H1 (cell line): ENCODE measurements around the gene PKIB. TPM values are rescaled to one million over a fixed set of nuclear protein-coding genes. Genes with fewer than 3 reads are reported as not detected.

ENCODE experiments used
- CTCF ChIA-PET: fragments of 300-600 bp; sonication (Branson Sonifier 250); formaldehyde crosslinking; loops from one replicate; lab custom pipeline; 2021; ENCODE audit not compliant: partially characterized antibody; lab: Charles Lee
- POLR2A ChIA-PET: fragments of 300-600 bp; sonication (Branson Sonifier 250); formaldehyde crosslinking; loops from one replicate; lab custom pipeline; 2021; ENCODE audit warnings: inconsistent platforms; ENCODE audit not compliant: partially characterized antibody; lab: Charles Lee
- DNase-seq, 2 experiments: peaks; one replicate each; pipeline versions ENCODE4 v3.0.0 to v3.0.0-alpha.2; 2010 to 2022; ENCODE audit warnings: low spot score in 2 of 2, low read depth in 1 of 2, mixed read lengths in 1 of 2
- FAIRE-seq: peaks from 2 replicates; lab custom pipeline; 2011; peaks lifted over from hg19 to GRCh38; lab: Jason Lieb, UNC
- H2AFZ ChIP-seq: 2 replicates; pipeline ENCODE4 v1.8.1; 2012; ENCODE audit warnings: low read length, inconsistent platforms
- H2AK5ac ChIP-seq: 2 replicates; pipeline ENCODE4 v1.6.1; 2013; ENCODE audit warnings: low read depth, low read length
- H2BK120ac ChIP-seq: replicated peaks from 2 replicates; pipeline ENCODE3; 2013; ENCODE audit warnings: low read depth, low read length, inconsistent platforms
- H2BK12ac ChIP-seq: 2 replicates; pipeline ENCODE4 v1.6.1; 2013; ENCODE audit warnings: low read depth, low read length
- H2BK15ac ChIP-seq: 2 replicates; pipeline ENCODE4 v1.6.1; 2013; ENCODE audit warnings: low read length
- H2BK20ac ChIP-seq: 2 replicates; pipeline ENCODE4 v1.6.1; 2013; ENCODE audit warnings: low read length
- H2BK5ac ChIP-seq: 2 replicates; pipeline ENCODE4 v1.6.1; 2013; ENCODE audit warnings: low read depth, low read length
- H3K14ac ChIP-seq: 2 replicates; pipeline ENCODE4 v1.6.1; 2013; ENCODE audit warnings: inconsistent platforms; ENCODE audit not compliant: insufficient read length
- H3K18ac ChIP-seq: 2 replicates; pipeline ENCODE4 v1.6.1; 2013; ENCODE audit warnings: low read length; ENCODE audit errors: extremely low read depth
- H3K23ac ChIP-seq: 2 replicates; pipeline ENCODE4 v1.6.1; 2013; ENCODE audit warnings: inconsistent platforms; ENCODE audit not compliant: insufficient read length
- H3K23me2 ChIP-seq: 2 replicates; pipeline ENCODE4 v1.6.1; 2013; ENCODE audit warnings: low read depth, low read length
- H3K27ac ChIP-seq: 2 replicates; pipeline ENCODE4 v1.6.1; 2011; ENCODE audit warnings: low read depth, low read length, inconsistent platforms
- H3K27me3 ChIP-seq, 4 experiments: replicated peaks in 1 of 4; 1 replicate in 1 of 4; 2 replicates in 3 of 4; pipeline versions ENCODE4 v1.6.1 to v1.8.1; 2011 to 2013; ENCODE audit warnings: low read length in 3 of 4, mild to moderate bottlenecking in 3 of 4, inconsistent platforms in 2 of 4, mixed read lengths in 2 of 4, moderate library complexity in 1 of 4; ENCODE audit not compliant: control insufficient read depth in 3 of 4, insufficient read depth in 3 of 4; ENCODE audit errors: extremely low read depth in 1 of 4
- H3K36me3 ChIP-seq, 4 experiments: 2 replicates each; pipeline versions ENCODE4 v1.6.1 to v1.8.1; 2011 to 2013; ENCODE audit warnings: mild to moderate bottlenecking in 4 of 4, low read length in 3 of 4, moderate library complexity in 2 of 4, control low read depth in 1 of 4, inconsistent platforms in 1 of 4; ENCODE audit not compliant: insufficient read depth in 4 of 4, control insufficient read depth in 2 of 4
- H3K4ac ChIP-seq: replicated peaks from 2 replicates; pipeline ENCODE3; 2013; ENCODE audit warnings: low read length, low read depth, mixed read lengths, inconsistent platforms; ENCODE audit not compliant: insufficient read length
- H3K4me1 ChIP-seq, 4 experiments: replicated peaks in 1 of 4; 1 replicate in 1 of 4; 2 replicates in 3 of 4; pipeline versions ENCODE4 v1.6.1 to v1.8.1; 2011 to 2013; ENCODE audit warnings: low read length in 3 of 4, inconsistent platforms in 2 of 4, mixed read lengths in 1 of 4; ENCODE audit not compliant: insufficient read depth in 4 of 4, control insufficient read depth in 3 of 4
- H3K4me2 ChIP-seq, 2 experiments: 2 replicates each; pipeline versions ENCODE4 v1.6.1 to v1.8.1; 2011 to 2013; ENCODE audit warnings: low read depth in 2 of 2, low read length in 2 of 2, control low read depth in 1 of 2, inconsistent platforms in 1 of 2, mild to moderate bottlenecking in 1 of 2; ENCODE audit not compliant: insufficient read depth in 1 of 2
- H3K4me3 ChIP-seq, 4 experiments: fragments of 200-600, 300-600 bp in 1 of 4; sonication (generic), shearing (Covaris generic), sonication (Bioruptor Twin) in 1 of 4; 2 replicates each; pipeline versions ENCODE4 v1.5.1 to v1.8.1; 2011 to 2016; ENCODE audit warnings: low read length in 4 of 4, low read depth in 3 of 4, control low read depth in 2 of 4, inconsistent platforms in 2 of 4, mild to moderate bottlenecking in 2 of 4, mixed read lengths in 1 of 4, moderate library complexity in 1 of 4; ENCODE audit not compliant: insufficient read depth in 2 of 4; ENCODE audit errors: extremely low read depth in 1 of 4
- H3K56ac ChIP-seq: replicated peaks from 2 replicates; pipeline ENCODE3; 2013; ENCODE audit warnings: low read depth, mild to moderate bottlenecking, mixed read lengths, low read length, inconsistent platforms; ENCODE audit not compliant: insufficient read length
- H3K79me1 ChIP-seq: 2 replicates; pipeline ENCODE4 v1.6.1; 2013; ENCODE audit warnings: low read depth, low read length, control low read depth
- H3K79me2 ChIP-seq, 2 experiments: 2 replicates each; pipeline versions ENCODE4 v1.6.1 to v1.8.1; 2012 to 2013; ENCODE audit warnings: low read length in 2 of 2, mild to moderate bottlenecking in 2 of 2, inconsistent platforms in 1 of 2; ENCODE audit not compliant: insufficient read depth in 2 of 2, control insufficient read depth in 1 of 2
- H3K9ac ChIP-seq, 4 experiments: replicated peaks in 1 of 4; 1 replicate in 1 of 4; 2 replicates in 3 of 4; pipeline versions ENCODE4 v1.6.1 to v1.8.1; 2011 to 2013; ENCODE audit warnings: low read depth in 3 of 4, low read length in 3 of 4, control low read depth in 2 of 4, mild to moderate bottlenecking in 2 of 4, moderate library complexity in 2 of 4, inconsistent platforms in 1 of 4; ENCODE audit errors: extremely low read depth in 1 of 4
- H3K9me3 ChIP-seq, 2 experiments: 2 replicates each; pipeline versions ENCODE4 v1.6.1 to v1.8.1; 2012 to 2013; ENCODE audit warnings: mild to moderate bottlenecking in 2 of 2, moderate library complexity in 2 of 2, control low read depth in 1 of 2, inconsistent platforms in 1 of 2, low read depth in 1 of 2, low read length in 1 of 2, mixed read lengths in 1 of 2; ENCODE audit not compliant: insufficient read depth in 2 of 2
- H4K20me1 ChIP-seq, 2 experiments: replicated peaks in 1 of 2; 2 replicates each; pipeline versions ENCODE3 to v1.8.1; 2011 to 2013; ENCODE audit warnings: inconsistent platforms in 2 of 2, low read length in 2 of 2, mild to moderate bottlenecking in 1 of 2; ENCODE audit not compliant: insufficient read depth in 2 of 2, control insufficient read depth in 1 of 2
- H4K5ac ChIP-seq: 2 replicates; pipeline ENCODE4 v1.6.1; 2013; ENCODE audit warnings: low read length, low read depth, mixed read lengths, inconsistent platforms; ENCODE audit not compliant: insufficient read length
- H4K8ac ChIP-seq: 2 replicates; pipeline ENCODE4 v1.8.0; 2013; ENCODE audit warnings: mild to moderate bottlenecking, moderate library complexity, low read length, inconsistent platforms; ENCODE audit not compliant: insufficient read depth; ENCODE audit errors: extremely low read depth
- H4K91ac ChIP-seq: replicated peaks from 2 replicates; pipeline ENCODE3; 2013; ENCODE audit warnings: low read length, mixed read lengths, inconsistent platforms; ENCODE audit not compliant: insufficient read length
- ASH2L ChIP-seq: fragments of 200-600, 300-600 bp; sonication (generic); IDR thresholded peaks from one replicate; pipeline ENCODE4 v1.7.1; 2017; ENCODE audit warnings: low read length
- BCL11A ChIP-seq, 2 experiments: IDR thresholded peaks; one replicate each; pipeline ENCODE4 v1.6.1; 2011; ENCODE audit warnings: low read depth in 2 of 2, low read length in 2 of 2, mild to moderate bottlenecking in 2 of 2
- WGBS, 2 experiments: shearing (Covaris generic) in 1 of 2; methylation state at CpG; one replicate each; pipeline versions ENCODE4 v1.1.6 to v1.1.7; 2013 to 2015; ENCODE audit warnings: low lambda C conversion rate in 2 of 2, mixed read lengths in 2 of 2, inconsistent platforms in 1 of 2, low coverage in 1 of 2, missing lambda C conversion rate in 1 of 2; ENCODE audit not compliant: insufficient replicate concordance in 2 of 2, insufficient coverage in 1 of 2, insufficient read length in 1 of 2; ENCODE audit errors: extremely low coverage in 1 of 2, missing lambda C conversion rate in 1 of 2; 5-methylcytosine and 5-hydroxymethylcytosine counted together
- polyA plus RNA-seq, 7 experiments: library from polyadenylated mRNA; depleted of rRNA in 3 of 7; stranded (reverse) in 5 of 7; unstranded in 2 of 7; fragments of >200 nt in 5 of 7; fragments of 200-250 nt in 2 of 7; gene quantifications; 1 replicate in 5 of 7; 2 replicates in 1 of 7; 4 replicates in 1 of 7; pipeline versions ENCODE4 v1.2.1 to v1.2.3, GENCODE V29; 2011 to 2013; ENCODE audit warnings: missing spikeins in 2 of 7, mixed read lengths in 2 of 7
- total RNA-seq: library from RNA; stranded (reverse); fragmentation: NEBNext Ultra II Directional; extraction: Animal tissue kit (Norgen Biotek cat#: 25700); gene quantifications from 2 replicates; pipeline ENCODE4 v1.2.1, GENCODE V29; 2021

PKIB gene
- total and polyA plus RNA-seq, 2 of the 8 experiments (the other 6 are each of a cell fraction or from before 2014, with no cell fraction given), result 13.5 to 73.3 TPM

DNA sequence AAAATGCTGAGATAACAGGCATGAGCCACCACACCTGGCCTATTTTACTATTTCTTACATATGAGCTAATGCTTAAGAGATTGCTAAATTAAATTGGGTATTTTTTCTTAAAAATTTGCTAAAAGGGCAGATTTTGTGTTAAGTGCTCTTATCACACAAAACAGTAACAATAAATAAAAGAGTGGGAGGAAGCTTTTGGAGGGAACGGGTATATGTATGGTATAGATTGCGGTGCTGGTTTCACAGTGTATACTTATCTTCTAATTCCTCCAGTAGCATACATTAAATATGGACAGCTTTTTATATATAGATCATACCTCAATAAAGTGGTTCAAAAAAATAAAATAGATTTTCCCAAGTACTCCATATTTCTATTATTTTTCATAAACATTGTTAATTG is 129.9 kb downstream of the PKIB start:
- Histone ChIP-seq H2BK20ac (no peak overlapping the region), H2BK15ac (no peak overlapping the region), H3K18ac (no peak overlapping the region), H3K23ac (no peak overlapping the region), H3K27me3 (no peaks in the 10 kb centered on the region), H3K56ac (no peak overlapping the region), H3K4me3 (no peak overlapping the region), H4K20me1 (no peaks in the 10 kb centered on the region), H3K14ac (no peak overlapping the region), H3K4ac (no peak overlapping the region), H3K79me2 (no peaks in the 10 kb centered on the region), H3K27ac (no peak overlapping the region), H2AFZ (no peak overlapping the region), H3K79me1 (no peaks in the 10 kb centered on the region), H2AK5ac (no peak overlapping the region), H2BK5ac (no peak overlapping the region), H3K23me2 (no peaks in the 10 kb centered on the region), H4K8ac (no peak overlapping the region), H2BK12ac (no peak overlapping the region), H4K91ac (no peak overlapping the region), H3K4me1 (peaks cover 0 to 4% (median 0%) of the 10 kb centered on the region in 4 experiments; a peak in 1 of 7 replicates), H3K9ac (no peak overlapping the region), H3K4me2 (no peak overlapping the region), H3K36me3 (no peaks in the 10 kb centered on the region), H4K5ac (no peak overlapping the region), H3K9me3 (no peaks in the 10 kb centered on the region; a peak in 1 of 4 replicates), H2BK120ac (no peak overlapping the region)
- ChIA-PET POLR2A (interaction anchor here (0.6 kb wide), 1 partner anchor 25 kb away, joined by 3 read pairs; no protein-coding TSS in a partner anchor), CTCF (interaction anchor here (0.7 to 8.7 kb wide), 11 partner anchors 10 to 249 kb away, joined by 3 to 103 read pairs (median 3); partner anchors contain the start of gene SMPDL3A)
- WGBS, 2 experiments, result 97% methylated on average over 2 of the region's 2 CpGs; no CpG with 5 or more reads in 1 of the 2 experiments
- DNase-seq, result no peak
- no peak for FAIRE-seq
- TF ChIP-seq BCL11A (IDR thresholded peaks at IDR 0.05; ENCODE audit: low read depth in 2 of 2, low read length in 2 of 2) (no peak), ASH2L (no peak)
